HG03060 (cell line): Measurements from ENCODE around the gene FHOD3.

Experiments used
- ATAC-seq: cut with Tn5 transposase; IDR thresholded peaks from one replicate; pipeline ENCODE4 v1.9.1; 2021; ENCODE audit warnings: low read depth, moderate number of reproducible peaks; ENCODE audit not compliant: unreplicated experiment

FHOD3 gene

GRCh38 chr18:36572135-36572856, 274.8 kb downstream of the FHOD3 start:
- no peak for ATAC-seq

DNA sequence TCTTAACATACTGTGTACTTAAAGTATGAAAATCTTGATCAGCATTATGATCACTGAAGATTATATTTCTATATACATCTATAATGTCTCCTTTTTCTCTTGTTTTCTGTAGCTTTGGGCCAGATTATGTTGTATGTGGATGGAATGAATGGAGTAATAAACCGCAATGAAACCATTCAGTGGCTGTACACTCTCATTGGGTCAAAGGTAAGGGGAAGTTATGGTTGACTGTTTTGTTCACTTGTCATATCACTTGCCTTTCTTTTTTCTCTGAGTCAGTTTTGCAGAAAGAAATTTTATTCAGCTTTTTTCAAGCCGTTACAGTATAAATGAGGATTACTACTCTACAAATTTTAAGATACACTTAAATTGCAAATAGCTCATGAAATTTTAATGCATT, 278.8 kb downstream of the FHOD3 start:
- ATAC-seq = no peak

- no peak for ATAC-seq
Measured at GRCh38 chr18:36578871-36579710, 281.6 kb downstream of the FHOD3 start.

DNA sequence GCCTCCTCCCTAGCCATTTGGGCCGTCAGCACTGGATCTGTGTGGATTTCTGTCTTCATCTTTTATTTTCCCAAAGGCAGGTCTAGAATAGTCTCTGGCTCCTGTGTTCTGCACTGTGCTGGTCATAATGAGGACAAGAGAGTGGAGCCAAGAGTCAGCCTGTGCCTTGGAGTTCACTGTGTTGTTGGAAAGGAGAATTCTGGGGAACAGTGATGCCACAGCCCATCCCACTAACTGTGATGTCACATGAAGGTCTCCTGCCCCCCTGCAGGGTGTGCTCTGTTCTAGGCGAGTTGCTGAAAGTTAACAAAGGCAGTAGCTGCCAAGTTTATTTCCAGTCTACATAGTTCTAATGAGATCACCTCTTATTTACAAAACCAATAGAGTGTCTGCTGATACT, 282.8 kb downstream of the FHOD3 start:
- ATAC-seq = no peak

DNA sequence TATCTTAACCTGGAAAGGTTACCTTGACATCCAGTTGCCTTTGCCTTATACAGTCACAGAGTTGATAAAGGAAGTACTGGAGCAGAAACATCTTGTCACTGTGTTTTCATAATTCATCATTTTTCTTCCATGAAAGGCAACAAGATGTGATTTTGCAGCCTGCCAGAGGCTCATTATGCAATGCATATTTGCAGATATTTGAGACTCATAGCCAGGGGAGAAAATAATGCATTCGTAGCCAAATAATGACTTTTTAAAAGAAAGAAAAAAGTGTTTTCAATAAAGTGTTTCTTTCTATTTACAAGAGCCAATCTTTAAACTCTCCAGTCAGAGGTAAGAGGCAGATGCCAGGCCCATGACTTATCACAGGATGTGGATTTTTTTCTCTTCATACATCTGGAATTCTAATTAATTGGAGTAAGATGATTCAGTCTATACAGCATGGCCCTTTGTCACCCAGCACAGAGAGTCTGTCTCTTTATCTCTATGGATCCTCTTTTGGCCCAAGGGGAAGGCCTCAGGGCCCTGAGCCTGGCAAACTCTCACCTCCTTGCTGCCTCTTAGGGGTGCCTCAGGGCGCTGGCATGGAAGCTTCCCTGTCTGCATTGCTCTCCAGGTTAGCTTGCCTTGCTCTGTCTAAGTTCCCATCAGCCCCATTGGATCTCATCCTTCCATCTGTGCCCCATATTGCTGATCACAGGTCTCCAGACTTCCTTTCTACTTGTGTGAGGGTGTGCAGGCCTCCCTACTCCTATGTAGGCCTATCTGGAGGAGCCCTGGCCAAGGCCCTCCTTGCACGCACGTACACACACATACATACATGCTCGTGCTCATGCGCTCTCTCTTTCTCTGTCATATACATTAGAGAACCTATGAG, 283.6 kb downstream of the FHOD3 start:
- no peak for ATAC-seq

- ATAC-seq = no peak
Measured at GRCh38 chr18:36582988-36583745, 285.7 kb downstream of the FHOD3 start.

GRCh38 chr18:36589857-36590543, 292.5 kb downstream of the FHOD3 start:
- no peak for ATAC-seq

DNA sequence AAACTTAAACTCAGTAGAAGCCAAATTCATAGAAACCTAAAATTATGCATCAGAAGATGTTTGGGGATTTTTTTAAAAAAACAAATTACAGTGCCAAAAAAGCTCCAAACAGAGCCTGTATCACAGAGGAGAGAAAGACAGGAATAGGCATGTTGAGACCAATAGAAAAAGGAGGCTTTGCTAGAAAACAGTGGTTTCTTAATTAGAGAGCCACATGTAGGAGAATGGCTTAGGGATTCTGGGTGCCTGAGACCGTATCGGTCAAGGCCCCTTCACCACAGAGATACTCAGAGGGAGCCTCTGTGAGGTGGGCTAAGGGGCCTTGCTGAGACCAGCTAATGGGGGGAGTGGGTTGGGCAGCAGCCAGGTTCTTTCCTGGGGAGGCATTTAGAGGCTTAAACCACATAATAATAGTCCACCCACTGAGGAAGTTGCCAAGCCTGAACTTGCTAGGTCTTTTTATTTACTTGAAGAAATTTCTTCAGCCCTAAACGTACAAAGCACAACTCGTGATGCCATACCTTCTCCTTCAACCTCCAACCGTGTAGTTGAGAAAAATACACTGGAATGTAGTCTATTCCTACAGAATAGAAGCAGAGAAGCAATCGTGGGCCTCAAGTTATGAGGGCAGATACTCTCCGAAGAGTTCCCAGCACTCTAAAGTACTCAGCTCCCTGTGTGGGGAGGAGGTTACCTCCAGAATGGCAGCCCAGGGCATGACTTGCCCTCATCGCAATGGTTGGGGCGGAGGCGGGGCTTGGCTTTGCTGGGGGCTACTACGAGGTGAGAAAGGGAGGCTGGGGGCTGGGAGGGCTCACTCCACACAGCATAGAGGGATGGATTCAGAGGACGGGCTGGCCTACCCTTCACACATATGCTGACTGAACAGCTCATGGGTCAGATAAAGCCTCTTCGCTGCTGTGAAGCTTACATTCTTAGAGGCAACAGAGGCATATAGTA, 293.4 kb downstream of the FHOD3 start:
- ATAC-seq = no peak

- ATAC-seq = no peak
Measured at GRCh38 chr18:36592282-36592681, 294.8 kb downstream of the FHOD3 start.

- no peak for ATAC-seq
Measured at GRCh38 chr18:36593001-36593400, 295.5 kb downstream of the FHOD3 start.

DNA sequence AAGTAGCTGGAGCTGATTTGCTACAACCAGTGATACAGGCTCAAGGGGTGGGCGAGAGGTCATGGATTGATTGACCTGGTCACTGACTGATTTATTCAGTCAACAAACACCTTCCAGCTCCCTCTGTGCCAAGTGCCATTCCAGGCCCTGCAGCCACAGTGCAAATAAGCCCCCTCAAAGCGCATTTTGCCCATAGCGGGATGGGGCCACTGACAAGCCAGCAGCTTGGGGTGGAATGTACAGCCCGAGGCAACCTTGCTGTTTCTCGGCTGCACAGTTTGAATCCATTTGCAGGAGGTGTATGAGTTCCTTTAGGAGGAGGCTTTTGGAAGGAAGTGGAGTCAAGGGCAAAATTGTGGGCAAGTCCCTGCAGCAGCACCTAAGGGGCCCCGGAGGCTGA, 296.1 kb downstream of the FHOD3 start:
- ATAC-seq = no peak

DNA sequence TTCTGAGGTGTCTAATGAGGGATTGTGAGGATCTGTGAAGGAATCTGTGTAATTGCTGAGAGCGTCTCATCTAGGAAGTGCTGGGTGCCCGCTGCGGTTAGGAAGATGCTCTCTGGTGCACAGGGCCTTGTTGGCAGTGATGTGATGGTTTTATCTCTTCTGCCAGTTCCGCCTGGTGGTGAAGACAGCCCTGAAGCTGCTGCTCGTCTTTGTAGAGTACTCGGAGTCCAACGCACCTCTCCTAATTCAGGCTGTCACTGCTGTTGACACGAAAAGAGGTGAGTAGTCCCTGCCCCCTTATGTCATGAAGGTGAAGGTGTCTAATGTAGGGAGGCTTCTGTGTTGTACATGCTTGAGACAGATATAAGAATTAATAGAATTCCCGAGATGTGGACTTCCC, 297.1 kb downstream of the FHOD3 start:
- no peak for ATAC-seq

GRCh38 chr18:36595046-36595817, 297.7 kb downstream of the FHOD3 start:
- no peak for ATAC-seq

DNA sequence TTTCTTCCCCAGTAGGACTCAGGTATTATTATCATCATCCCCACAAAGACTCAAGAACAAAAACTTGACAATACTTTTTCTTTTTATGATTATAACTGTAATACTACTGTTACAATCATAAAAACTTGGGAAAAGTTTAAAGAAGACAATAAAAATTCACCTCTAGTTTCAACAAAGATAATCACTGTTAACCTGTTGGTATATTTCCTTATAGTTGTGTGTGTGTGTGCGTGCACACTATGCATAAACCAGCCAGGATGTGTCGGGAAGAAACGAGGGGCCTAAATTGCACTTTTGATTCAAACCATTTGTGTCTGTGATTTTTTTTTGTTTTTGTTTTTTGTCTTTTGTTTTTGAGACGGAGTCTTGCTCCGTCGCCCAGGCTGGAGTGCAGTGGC, 298.3 kb downstream of the FHOD3 start:
- ATAC-seq = no peak

GRCh38 chr18:36597636-36598035, 300.1 kb downstream of the FHOD3 start:
- ATAC-seq = no peak

DNA sequence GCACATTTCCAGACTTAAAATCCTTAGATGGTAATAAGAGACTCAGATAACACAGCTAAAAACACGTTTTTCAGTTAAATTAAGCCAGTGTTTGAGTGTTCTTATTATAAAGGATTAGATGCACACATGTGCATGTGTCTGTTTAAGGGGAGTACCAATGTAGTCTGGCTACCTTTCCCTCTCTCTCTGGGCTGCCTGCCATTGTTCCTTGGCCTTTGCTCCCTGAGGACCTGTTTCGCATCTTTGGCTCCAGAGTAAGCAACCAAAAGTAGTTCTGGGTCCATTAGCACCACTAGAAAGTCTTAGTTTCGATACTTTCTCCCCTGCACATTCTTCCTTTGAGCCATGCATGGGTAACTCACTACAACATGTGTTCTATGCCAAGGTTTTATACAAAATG, 303.0 kb downstream of the FHOD3 start:
- ATAC-seq = no peak

GRCh38 chr18:36601316-36601715, 303.8 kb downstream of the FHOD3 start:
- no peak for ATAC-seq

- no peak for ATAC-seq
Measured at GRCh38 chr18:36602071-36602470, 304.6 kb downstream of the FHOD3 start.
